Central memory CD8-positive, alpha-beta T cell (primary cell): ENCODE results near the gene CEP85.
"Not testable (repeated sequence)": the region's sequence is repeated elsewhere in the genome, so short reads cannot be mapped to it uniquely, and the experiment has no call there.

Source experiments
- ATAC-seq: fragments of 150-1000 bp; cut with Tn5 transposase; replicated peaks from 2 replicates; pipeline ENCODE4 v1.10.0; 2022; ENCODE audit warnings: mild to moderate bottlenecking, moderate FRiP score, moderate number of reproducible peaks; ENCODE audit not compliant: poor library complexity, severe bottlenecking; ENCODE audit errors: extremely low read depth
- DNase-seq, 2 donors: peaks; one replicate each; pipeline ENCODE4 v3.0.0; 2021; ENCODE audit warnings: low spot score in 2 of 2
- H3K27ac Mint-ChIP-seq: one replicate; pipeline ENCODE4 v1.8.0; 2022; ENCODE audit warnings: low read depth, mild to moderate bottlenecking, moderate library complexity, mixed read lengths
- H3K27me3 Mint-ChIP-seq: one replicate; pipeline ENCODE4 v1.8.0; 2022; ENCODE audit warnings: mixed read lengths
- H3K36me3 Mint-ChIP-seq: one replicate; pipeline ENCODE4 v1.8.0; 2022; ENCODE audit warnings: mild to moderate bottlenecking, moderate library complexity, mixed read lengths; ENCODE audit not compliant: insufficient read depth
- H3K4me1 Mint-ChIP-seq: one replicate; pipeline ENCODE4 v1.8.0; 2022; ENCODE audit warnings: mixed read lengths
- H3K4me3 Mint-ChIP-seq: one replicate; pipeline ENCODE4 v1.8.0; 2022; ENCODE audit warnings: mild to moderate bottlenecking, moderate library complexity, mixed read lengths
- H3K9me3 Mint-ChIP-seq: one replicate; pipeline ENCODE4 v1.8.0; 2022; ENCODE audit warnings: mixed read lengths

CEP85 gene

DNA sequence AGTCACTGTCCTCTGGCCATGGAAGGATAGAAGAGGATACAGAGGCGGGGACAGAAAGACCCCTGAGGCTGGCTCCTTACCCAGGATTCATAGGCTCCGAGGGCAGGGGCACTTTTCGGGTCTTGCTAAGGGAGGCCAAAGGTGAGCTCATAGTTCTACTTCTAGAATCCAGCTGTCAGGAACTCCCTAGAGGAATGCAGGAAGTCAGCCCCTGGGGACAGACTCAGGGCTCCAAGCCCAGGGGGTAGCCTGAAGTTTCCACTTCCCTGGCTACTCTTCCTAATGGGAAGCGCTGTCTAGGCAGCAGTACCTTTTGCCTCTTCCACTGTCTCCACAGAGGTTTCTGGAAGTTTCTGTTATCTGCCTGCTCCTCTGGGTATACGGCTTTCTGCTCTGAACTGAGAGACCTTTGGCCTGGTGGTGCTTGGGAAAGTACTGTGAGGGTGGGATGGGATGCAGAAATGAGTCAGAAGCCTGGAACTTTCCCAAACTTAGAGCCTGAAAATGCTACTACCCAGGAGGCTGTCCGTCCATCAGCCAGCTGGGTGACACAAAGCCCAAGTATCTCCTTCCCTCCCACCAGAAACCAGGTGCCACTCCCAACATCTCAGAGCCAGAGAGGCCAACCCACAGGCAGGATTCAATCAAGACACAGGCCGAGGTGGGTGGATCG lies 68.9 kb downstream of the CEP85 start:
- DNase-seq (no peak), ATAC-seq (no peak)
- H3K27me3 Mint-ChIP-seq, result no peaks in the 10 kb centered on the region
- no peak overlapping the region for H3K27ac Mint-ChIP-seq
- peaks cover 29% of the 10 kb centered on the region for H3K4me1 Mint-ChIP-seq
- no peaks in the 10 kb centered on the region for H3K9me3 Mint-ChIP-seq
- peaks cover 9% of the 10 kb centered on the region for H3K36me3 Mint-ChIP-seq
- H3K4me3 Mint-ChIP-seq, result no peak overlapping the region

DNA sequence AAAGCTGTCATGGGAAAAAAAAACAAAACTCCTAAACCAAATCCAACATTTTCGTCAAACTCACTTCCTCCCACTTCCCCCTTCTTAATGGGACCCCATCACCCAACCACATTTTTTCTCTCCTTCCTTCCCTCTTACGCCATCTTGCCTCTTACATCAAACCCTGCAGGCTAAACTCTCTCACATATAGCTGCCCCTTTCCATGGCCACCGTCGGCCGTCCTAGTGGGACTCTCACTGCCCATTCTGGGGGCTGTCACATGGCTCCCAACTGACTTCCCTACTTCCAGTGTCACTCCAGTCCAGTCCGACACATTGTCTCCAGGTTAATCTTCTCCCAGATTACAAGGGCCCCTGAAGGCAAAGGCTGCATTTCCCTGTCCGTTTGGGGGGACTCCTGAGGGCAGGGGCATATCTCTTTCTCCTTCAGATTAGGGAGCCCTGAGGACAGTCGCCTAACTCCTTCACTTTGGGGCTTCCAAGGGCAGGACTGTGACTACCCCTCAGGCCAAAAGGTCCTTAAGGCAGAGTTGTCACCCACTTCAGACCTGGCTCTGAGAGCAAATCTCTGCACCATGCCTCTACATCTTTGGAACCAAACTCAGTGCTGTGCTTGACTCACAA lies 71.8 kb downstream of the CEP85 start:
- DNase-seq (no peak), ATAC-seq (no peak)
- peaks cover 9% of the 10 kb centered on the region for H3K36me3 Mint-ChIP-seq
- H3K4me3 Mint-ChIP-seq, result peak overlapping the region; percentile 93
- peaks cover 15% of the 10 kb centered on the region for H3K4me1 Mint-ChIP-seq
- H3K27me3 Mint-ChIP-seq, result no peaks in the 10 kb centered on the region
- H3K27ac Mint-ChIP-seq, result peak overlapping the region; percentile 96
- no peaks in the 10 kb centered on the region for H3K9me3 Mint-ChIP-seq

DNA sequence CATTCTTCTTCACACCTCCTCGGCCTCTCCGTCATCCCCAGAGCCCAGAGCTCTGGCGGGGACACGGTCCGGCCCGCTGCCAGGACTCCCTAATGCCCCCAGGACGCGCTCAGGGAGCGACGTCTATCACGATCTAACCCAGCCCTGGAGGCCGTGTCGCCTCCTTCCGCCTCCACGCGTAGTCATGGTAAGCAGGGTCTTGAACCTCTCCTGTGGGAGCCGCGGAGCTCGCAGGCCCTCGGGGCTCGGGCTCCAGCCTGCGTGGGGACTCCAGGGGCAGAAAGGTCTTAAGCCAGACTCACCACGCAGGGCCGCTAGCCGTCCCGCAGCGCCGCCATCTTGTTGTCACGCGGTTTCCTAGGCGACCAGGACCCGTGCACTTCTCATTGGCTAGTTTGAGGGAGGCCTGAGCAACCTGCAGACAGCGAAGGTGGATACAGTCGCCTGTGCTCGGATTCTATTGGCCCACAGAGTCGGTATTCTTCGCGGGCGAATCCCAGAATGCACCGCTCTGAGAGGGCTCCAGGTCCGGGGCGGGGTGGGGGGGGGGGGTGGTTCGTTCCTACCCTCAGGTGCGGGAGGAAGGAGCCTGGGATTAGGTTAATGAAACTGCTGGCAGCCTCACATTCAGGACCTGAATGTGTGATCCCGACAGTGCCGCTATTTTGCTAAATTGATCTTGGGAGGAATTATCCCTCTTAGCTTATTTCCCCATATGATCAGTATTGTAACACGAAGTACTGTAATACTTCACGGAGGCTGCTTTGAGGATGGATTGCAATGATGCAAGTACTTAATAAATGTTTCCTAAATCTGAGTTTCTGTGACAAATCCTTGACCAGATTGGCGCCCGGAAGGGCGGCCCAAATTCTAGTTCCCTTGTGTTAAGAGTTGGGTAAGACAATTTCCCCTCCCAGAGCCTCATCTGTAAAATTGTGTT lies 72.6 kb downstream of the CEP85 start, which contains the start of gene UBXN11:
TSS of gene UBXN11 (minus strand) at position 347 of the 940 bp plus-strand sequence. CDS start 3,753 bp downstream, outside the sequence.
- no peaks in the 10 kb centered on the region for H3K9me3 Mint-ChIP-seq

DNA sequence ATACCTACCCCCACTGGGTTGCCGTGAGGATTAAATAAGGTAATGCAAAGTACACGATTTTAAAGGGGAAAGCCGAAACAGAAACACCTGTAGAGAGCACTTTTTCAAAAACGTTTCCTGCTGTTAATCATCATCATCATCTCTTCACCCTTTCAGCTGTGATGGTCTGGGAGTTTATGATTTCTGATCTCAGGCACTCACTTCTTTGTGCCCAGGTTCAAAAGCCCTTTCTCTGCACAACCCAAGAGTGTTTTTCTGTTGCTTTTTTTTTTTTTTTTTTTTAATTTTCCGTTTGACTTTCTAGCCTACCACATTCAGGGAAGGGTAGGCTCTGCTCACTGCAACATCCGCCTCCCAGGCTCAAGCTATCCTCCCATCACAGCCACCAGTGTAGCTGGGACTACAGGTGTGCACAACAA lies 73.4 kb downstream of the CEP85 start:
- H3K36me3 Mint-ChIP-seq, result peaks cover 9% of the 10 kb centered on the region
- peak overlapping the region; percentile 93 for H3K4me3 Mint-ChIP-seq
- DNase-seq (no peak), ATAC-seq (no peak)
- no peaks in the 10 kb centered on the region for H3K27me3 Mint-ChIP-seq
- peaks cover 12% of the 10 kb centered on the region for H3K4me1 Mint-ChIP-seq
- no peak overlapping the region for H3K27ac Mint-ChIP-seq
- H3K9me3 Mint-ChIP-seq, result no peaks in the 10 kb centered on the region

More for the DNA sequence above, 72.6 kb downstream of the CEP85 start, which contains the start of gene UBXN11:
- DNase-seq (peak; percentile 75 to 86), ATAC-seq (peak; percentile 100)
- peaks cover 9% of the 10 kb centered on the region for H3K36me3 Mint-ChIP-seq
- no peaks in the 10 kb centered on the region for H3K27me3 Mint-ChIP-seq
- peak within 1 kb of the TSS; percentile 93 for H3K4me3 Mint-ChIP-seq
- H3K27ac Mint-ChIP-seq, result peak within 1 kb of the TSS; percentile 96
- peaks cover 12% of the 10 kb centered on the region for H3K4me1 Mint-ChIP-seq

DNA sequence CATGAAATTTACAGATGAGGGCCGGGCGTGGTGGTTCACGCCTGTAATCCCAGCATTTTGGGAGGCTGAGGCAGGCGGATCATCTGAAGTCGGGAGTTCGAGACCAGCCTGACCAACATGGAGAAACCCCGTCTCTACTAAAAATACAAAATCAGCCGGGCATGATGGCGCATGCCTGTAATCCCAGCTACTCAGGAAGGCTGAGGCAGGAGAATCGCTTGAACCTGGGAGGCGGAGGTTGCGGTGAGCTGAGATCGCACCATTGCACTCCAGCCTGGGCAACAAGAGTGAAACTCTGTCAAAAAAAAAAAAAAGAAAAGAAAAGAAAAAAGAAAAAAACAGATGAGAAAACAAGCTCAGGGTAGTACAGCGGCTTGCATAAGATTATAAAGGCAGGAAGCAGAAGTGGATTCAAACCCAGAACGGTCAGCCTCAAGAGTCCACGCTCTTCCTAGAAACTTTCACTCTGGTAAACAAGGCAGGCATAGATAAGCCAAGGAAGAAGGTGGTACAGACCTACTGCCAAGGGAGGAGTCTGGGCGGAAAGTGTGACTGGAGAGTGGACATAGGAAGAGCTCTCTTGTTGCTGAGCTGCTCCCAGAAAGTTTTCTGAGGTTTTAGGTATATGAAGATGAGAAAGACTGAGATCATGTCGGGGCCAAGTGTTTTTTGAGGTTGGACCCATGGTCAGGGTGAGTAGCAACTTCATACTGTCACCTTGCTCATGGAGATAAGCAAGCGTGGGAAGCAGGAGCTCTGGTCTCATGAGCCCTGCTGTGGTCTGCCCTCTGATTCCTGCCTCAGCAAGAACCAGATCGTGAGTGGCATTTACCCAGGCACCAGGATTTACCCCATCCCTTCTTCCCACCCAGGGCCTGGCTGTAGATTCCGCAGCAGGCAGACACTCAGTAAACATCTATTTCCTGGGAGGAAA lies 74.2 kb downstream of the CEP85 start:
- ATAC-seq, H3K9me3 Mint-ChIP-seq, DNase-seq, H3K36me3 Mint-ChIP-seq, H3K27me3 Mint-ChIP-seq: not testable (repeated sequence)
- H3K4me3 Mint-ChIP-seq, result peak overlapping the region; percentile 93
- H3K27ac Mint-ChIP-seq, result peak overlapping the region; percentile 78
- H3K4me1 Mint-ChIP-seq, result peaks cover 15% of the 10 kb centered on the region

DNA sequence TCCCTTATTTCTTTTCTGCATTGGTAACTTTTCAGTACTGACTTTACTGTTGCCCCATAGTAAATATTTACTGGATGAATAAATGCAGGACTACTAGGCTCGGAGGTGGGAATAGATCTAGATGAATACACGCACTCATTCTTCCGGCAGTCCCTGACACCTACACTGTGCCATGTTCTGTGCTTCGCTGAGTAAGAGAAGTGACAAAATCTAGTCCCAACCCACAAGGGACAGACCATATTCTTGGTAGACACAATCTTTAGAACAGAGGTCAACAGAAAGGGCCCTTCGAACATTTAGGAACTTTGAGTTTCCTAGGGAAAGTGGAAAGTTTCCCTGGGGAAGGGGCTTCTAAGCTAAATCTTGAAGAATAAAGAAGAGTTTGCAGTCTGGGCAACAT lies 80.5 kb downstream of the CEP85 start:
- H3K9me3 Mint-ChIP-seq, result no peaks in the 10 kb centered on the region
- peaks cover 46% of the 10 kb centered on the region for H3K4me1 Mint-ChIP-seq
- H3K27ac Mint-ChIP-seq, result peak overlapping the region; percentile 42
- H3K4me3 Mint-ChIP-seq, result peak overlapping the region; percentile 54
- DNase-seq, result no peak
- H3K36me3 Mint-ChIP-seq, result peaks cover 14% of the 10 kb centered on the region
- no peaks in the 10 kb centered on the region for H3K27me3 Mint-ChIP-seq
- ATAC-seq, result no peak

DNA sequence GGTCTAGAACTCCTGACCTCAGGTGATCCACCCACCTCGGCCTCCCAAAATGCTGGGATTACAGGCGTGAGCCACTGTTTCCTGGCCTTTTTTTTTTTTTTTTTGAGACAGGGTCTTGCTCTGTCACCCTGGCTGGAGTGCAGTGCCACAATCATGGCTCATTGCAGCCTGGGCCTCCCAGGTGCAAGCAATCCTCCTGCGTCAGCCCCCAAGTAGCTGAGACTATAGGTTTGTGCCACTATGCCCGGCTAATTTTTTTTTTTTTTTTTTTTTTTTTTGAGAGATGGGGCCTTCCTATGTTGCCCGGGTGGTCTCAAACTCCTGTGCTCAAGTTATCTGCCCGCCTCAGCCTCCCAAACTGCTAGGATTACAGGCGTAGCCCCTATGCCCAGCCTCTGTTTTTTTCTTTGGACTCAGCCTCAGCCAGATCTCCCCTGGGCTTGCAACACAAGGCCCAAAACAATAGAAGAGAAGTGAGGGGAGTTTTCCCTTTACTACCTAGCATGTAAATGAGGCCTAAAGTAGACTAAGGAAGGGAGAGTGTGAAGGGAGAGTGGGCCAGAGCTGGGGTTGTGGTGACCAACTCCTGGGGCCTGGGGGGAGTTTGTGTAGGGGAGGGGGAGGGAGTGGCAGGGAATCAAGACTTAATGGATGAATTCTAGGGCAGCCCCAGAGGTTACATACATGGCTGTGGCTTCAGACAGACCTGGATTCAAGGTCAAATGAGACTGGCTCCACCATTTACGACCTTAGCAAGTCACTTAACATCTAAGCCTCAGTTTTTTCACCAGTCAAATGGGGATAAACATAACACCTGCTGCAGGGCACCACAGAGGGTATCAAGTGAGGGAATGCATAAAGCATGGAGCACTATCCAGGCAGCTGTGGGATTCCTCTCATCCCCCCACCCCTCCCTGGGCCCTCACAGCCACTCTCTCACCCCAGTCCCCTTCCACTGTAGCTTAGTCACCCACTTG lies 82.2 kb downstream of the CEP85 start:
- peak overlapping the region; percentile 54 for H3K4me3 Mint-ChIP-seq
- peaks cover 22% of the 10 kb centered on the region for H3K36me3 Mint-ChIP-seq
- DNase-seq (no peak), ATAC-seq (no peak)
- H3K4me1 Mint-ChIP-seq, result peaks cover 62% of the 10 kb centered on the region
- H3K27me3 Mint-ChIP-seq, result no peaks in the 10 kb centered on the region
- no peaks in the 10 kb centered on the region for H3K9me3 Mint-ChIP-seq
- peak overlapping the region; percentile 42 for H3K27ac Mint-ChIP-seq

DNA sequence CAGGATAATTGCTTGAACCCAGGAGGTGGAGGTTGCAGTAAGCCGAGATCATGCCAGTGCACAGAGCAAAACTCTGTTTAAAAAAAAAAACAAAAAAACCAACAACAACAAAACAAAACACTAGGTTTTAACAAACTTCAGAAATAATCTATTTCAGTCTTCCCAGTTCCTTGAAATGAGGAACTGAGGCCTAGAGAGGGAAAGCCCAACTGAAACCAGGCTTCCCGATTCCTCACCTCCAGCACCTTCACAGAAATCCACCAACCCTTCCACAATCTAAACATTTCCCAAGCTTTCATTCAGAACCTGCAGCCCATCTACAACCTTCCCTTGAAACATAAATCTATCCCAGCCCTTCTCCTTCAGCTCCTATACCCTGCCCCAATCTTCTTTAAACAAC lies 83.1 kb downstream of the CEP85 start:
- Mint-ChIP-seq H3K9me3 (no peaks in the 10 kb centered on the region), H3K4me1 (peaks cover 69% of the 10 kb centered on the region), H3K27me3 (no peaks in the 10 kb centered on the region), H3K36me3 (peaks cover 27% of the 10 kb centered on the region), H3K4me3 (peak overlapping the region; percentile 99), H3K27ac (peak overlapping the region; percentile 79)
- ATAC-seq, result no peak
- DNase-seq, result no peak

DNA sequence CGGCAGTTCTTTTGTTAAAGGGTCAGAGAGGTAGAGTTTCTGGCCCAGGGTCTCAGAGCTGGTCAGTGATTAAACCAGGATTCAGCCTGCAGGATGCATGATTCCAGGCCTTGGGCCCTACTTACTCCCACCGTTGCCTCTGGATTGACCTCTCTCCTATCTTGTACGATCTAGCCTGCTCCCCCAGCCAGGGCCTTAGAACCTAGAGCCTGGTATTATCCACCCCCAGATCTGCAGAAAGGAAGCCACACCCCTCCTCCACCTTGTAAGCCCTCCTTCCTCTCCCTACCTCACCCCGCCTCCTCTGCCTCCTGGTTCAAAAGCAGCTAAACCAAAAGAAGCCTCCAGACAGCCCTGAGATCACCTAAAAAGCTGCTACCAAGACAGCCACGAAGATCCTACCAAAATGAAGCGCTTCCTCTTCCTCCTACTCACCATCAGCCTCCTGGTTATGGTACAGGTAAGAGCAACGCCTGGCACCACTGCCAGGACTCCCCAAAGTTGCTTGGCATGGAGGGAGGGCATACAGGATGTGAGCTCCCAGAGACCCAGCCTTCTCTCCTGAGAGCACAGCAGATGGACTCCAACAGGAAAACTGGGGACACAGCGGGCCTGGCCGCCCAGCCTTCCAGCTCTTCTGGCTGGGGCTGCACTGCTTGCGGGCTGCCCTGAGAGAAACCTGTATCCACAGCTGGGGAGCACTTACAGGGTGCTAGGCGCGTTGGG lies 83.8 kb downstream of the CEP85 start, which contains the start of gene CD52:
TSS of gene CD52 (plus strand) at position 347 of the 726 bp plus-strand sequence. CDS start at position 407, 60 bp downstream.
- DNase-seq (peak; percentile 33 to 49), ATAC-seq (peak; percentile 69)
- Mint-ChIP-seq H3K4me3 (peak within 1 kb of the TSS; percentile 99), H3K27ac (peak within 1 kb of the TSS; percentile 79), H3K36me3 (peaks cover 29% of the 10 kb centered on the region), H3K4me1 (peaks cover 72% of the 10 kb centered on the region), H3K9me3 (no peaks in the 10 kb centered on the region), H3K27me3 (no peaks in the 10 kb centered on the region)

DNA sequence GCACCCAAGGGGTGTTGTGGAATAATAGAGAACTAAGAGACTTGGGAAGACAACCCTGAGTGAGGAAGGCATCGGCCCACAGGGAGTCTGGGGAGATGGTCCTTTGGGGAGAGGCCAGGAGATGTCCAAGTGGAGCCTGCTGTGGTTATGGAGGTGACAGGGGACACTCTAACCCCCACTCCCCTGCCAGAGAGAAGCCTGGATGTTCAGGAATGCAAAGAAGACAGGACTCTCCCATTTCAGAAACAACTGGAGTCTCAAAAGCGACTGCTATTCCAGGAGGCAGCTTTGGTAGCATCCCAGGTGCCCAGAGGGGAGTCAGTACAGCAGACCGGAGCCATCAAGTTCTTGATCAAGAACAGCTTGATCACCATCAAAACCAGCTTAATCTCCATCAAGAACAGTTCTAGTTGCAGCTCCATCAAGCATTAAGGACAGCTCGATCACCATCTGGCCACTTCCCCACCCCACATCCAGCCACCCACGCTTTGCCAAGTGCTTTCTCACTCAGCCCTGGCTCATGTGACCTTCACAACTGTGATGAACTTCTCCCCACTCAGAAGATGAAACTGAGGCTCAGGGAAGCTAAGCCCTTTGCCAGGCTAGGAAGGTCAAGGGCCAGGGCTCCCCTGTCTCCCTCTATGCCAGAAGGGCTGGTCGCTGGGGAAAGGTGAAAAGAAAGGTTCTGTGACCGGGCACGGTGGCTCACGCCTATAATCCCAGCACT lies 84.5 kb downstream of the CEP85 start:
- H3K36me3 Mint-ChIP-seq, result peaks cover 29% of the 10 kb centered on the region
- DNase-seq (no peak), ATAC-seq (no peak)
- H3K27me3 Mint-ChIP-seq, result no peaks in the 10 kb centered on the region
- peak overlapping the region; percentile 79 for H3K27ac Mint-ChIP-seq
- H3K4me1 Mint-ChIP-seq, result peaks cover 72% of the 10 kb centered on the region
- H3K4me3 Mint-ChIP-seq, result peak overlapping the region; percentile 99
- no peaks in the 10 kb centered on the region for H3K9me3 Mint-ChIP-seq
